Stimulated activated CD4-positive, alpha-beta T cell treated with anti-CD3 and anti-CD28 coated beads, Interleukin-1b, Interleukin-23, amount 100 ng/mL, for 4 hours (primary cell): ENCODE data around the gene PRRT4.

Source experiments
- DNase-seq, 2 donors: peaks; one replicate each; pipeline ENCODE4 v3.0.0-alpha.2; 2020; ENCODE audit warnings: low read depth in 2 of 2

PRRT4 gene

GRCh38 chr7:128361411-128362379 is at the start of gene PRRT4:
Gene PRRT4 (minus strand): TSS chr7:128361690.
- DNase-seq = peak; percentile 36 to 43

GRCh38 chr7:128410451-128410753 is 48.9 kb upstream of the PRRT4 start:
- DNase-seq = no peak

GRCh38 chr7:128409596-128410450 is 48.3 kb upstream of the PRRT4 start, which contains the start of gene IMPDH1:
Gene IMPDH1 (minus strand): TSS chr7:128409982. CDS start chr7:128409901, 81 bp downstream.
- DNase-seq = peak; percentile 82 to 91

- no peak for DNase-seq
Measured at GRCh38 chr7:128408709-128409595, 47.5 kb upstream of the PRRT4 start.

GRCh38 chr7:128407751-128408708 is 46.5 kb upstream of the PRRT4 start:
- DNase-seq = no peak

- DNase-seq = no peak
Measured at GRCh38 chr7:128407233-128407589, 45.7 kb upstream of the PRRT4 start.

- DNase-seq = no peak
Measured at GRCh38 chr7:128406314-128407232, 45.1 kb upstream of the PRRT4 start.

- DNase-seq = peak; percentile 59
Measured at GRCh38 chr7:128405471-128406313, 44.2 kb upstream of the PRRT4 start.

GRCh38 chr7:128404886-128405470 is 43.5 kb upstream of the PRRT4 start:
- DNase-seq = no peak

GRCh38 chr7:128404143-128404681 is 42.7 kb upstream of the PRRT4 start:
- no peak for DNase-seq

- no peak for DNase-seq
Measured at GRCh38 chr7:128403676-128404075, 42.2 kb upstream of the PRRT4 start.

- no peak for DNase-seq
Measured at GRCh38 chr7:128402356-128402755, 40.9 kb upstream of the PRRT4 start.

- no peak for DNase-seq
Measured at GRCh38 chr7:128400566-128400965, 39.1 kb upstream of the PRRT4 start.

GRCh38 chr7:128399991-128400390 is 38.5 kb upstream of the PRRT4 start:
- no peak for DNase-seq

- DNase-seq = no peak
Measured at GRCh38 chr7:128398841-128399135, 37.3 kb upstream of the PRRT4 start.

- DNase-seq = peak in 1 of 2 donors; percentile 33
Measured at GRCh38 chr7:128398016-128398840, 36.7 kb upstream of the PRRT4 start.

GRCh38 chr7:128396357-128396756 is 34.9 kb upstream of the PRRT4 start:
- no peak for DNase-seq
